ENCODE measurements around the gene TCEA3.

Gene TCEA3

DNA sequence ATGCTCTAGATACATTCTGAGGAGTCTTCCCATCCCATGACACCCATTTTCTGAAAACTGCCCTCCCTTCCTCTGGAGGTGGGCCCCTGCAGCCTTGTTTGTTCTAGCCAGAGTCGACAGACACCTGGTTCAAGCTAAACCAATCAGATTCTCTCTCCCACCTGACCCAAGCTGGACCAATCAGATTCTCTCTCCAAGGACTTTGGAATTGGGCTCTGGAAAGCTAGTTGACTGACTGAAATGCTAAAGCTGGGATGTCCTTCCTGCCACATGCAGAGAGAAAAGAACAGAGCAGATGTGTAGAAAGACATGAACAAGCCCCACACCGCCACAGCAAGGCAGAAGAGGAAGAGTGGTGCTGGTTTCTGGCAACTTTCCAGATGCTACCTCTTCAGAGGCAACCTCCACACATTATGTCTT, 34.8 kb upstream of the TCEA3 start:
- TF ChIP-seq JUND (IDR thresholded peaks at IDR 0.05; ENCODE audit: low read depth) = no peak
- in situ Hi-C loops (cut with HindIII; ENCODE audit: low pct_unique_long_range_greater_than_20kb, low sequenced_read_pairs) = no loop called here
- peak in 1 of 2 experiments; percentile 29 for DNase-seq (ENCODE audit: low read depth in 1 of 2, low spot score in 1 of 2)

DNA sequence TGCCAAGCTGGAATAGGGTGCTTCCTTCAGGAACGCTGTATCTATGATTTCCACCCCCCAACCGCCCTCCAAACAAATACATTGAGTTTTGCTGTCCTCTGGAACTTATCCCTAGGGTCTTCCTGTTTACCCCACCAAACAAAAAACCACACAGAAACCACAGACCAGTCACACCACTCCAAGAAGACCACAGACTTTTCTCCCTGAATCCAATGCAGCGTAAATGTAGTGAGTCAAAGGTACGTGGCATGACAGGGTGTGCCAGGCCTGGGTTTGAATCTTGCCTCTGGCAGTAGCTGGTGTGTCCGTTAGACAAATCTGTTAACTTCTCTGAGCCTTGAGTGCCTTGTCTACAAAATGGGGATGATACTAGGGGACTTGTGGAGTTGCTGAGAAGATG, 31.7 kb upstream of the TCEA3 start:
- DNase-seq (ENCODE audit: low read depth in 1 of 2, low spot score in 1 of 2) = no peak
- TF ChIP-seq JUND (IDR thresholded peaks at IDR 0.05; ENCODE audit: low read depth) = no peak
- in situ Hi-C loops (cut with HindIII; ENCODE audit: low pct_unique_long_range_greater_than_20kb, low sequenced_read_pairs) = no loop called here

DNA sequence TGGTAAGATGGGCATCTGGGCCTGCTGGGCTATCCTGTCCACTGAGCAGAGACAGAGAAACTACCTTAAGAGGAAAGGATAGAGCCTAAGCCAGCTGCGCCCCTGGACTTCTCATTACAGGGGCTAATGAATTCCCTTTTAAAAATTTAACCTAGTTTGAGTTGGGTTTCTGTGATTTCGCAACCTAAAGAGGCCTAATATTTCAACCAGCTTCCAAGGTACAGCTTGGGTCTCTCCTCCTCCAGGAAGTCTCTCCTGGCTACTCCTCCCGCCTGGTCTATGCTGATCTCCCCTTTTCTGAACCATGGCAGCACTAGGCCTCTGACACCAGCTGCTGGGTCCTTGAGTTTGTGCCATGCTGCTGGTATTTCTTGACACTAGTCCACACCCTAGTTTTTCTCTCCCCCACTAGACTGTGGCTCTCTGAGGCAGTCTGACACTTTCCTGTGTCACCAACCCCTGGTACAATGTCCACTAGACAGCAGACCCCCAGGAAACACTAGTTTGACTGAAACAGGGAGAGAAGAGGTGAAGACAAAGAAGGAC, 29.0 kb upstream of the TCEA3 start:
- no peak for TF ChIP-seq JUND (IDR thresholded peaks at IDR 0.05; ENCODE audit: low read depth)
- in situ Hi-C loops (cut with HindIII; ENCODE audit: low pct_unique_long_range_greater_than_20kb, low sequenced_read_pairs) = no loop called here
- no peak for DNase-seq (ENCODE audit: low read depth in 1 of 2, low spot score in 1 of 2)

DNA sequence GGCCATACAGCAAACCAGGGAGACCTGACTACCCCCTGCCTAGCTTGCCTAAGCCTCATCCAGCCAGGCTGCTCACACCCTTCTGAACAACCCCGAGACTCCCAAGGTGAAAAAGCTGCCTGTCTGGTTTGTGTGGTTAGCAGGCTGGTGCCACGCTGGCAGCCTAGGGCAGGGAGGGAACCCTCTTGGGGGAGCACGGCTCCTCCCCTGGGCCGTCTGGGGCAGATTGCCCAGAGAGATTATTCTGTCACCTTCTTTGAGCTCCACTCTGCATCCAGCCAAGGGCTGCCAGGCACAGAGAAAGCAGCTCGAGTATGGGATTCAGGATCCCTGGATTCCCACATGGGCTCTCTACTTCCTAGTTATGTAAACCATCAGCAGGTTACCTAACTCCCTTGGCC, 27.5 kb upstream of the TCEA3 start:
- peak; percentile 73; the same call in 1 of the 2 replicates for TF ChIP-seq JUND (IDR thresholded peaks at IDR 0.05; ENCODE audit: low read depth)
- DNase-seq (ENCODE audit: low read depth in 1 of 2, low spot score in 1 of 2) = peak; percentile 54 to 99

DNA sequence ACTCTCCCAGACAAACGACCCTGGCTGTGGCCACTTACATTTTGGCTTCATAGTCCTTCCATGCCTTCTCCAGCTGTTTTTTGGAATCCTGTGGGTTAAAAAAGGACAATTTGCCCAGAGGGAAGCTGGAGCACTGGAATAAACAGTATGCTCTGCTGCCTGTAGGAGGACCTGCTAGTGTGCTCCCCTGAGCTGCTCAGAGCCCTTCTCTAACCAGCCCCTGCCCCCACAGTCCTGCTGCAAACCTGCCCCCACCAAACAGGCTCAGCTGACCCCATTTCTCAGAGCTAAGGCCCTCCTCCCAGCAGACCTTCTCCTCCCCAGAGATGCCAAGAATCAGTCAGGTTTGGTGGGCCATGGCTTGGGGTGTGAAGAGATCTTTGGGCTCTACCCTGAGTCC, 26.9 kb upstream of the TCEA3 start:
- in situ Hi-C loops (cut with HindIII; ENCODE audit: low pct_unique_long_range_greater_than_20kb, low sequenced_read_pairs) = no loop called here
- TF ChIP-seq JUND (IDR thresholded peaks at IDR 0.05; ENCODE audit: low read depth) = no peak
- peak in 1 of 2 experiments; percentile 45 for DNase-seq (ENCODE audit: low read depth in 1 of 2, low spot score in 1 of 2)

More for the DNA sequence above, 27.5 kb upstream of the TCEA3 start:
- in situ Hi-C loops (cut with HindIII; ENCODE audit: low pct_unique_long_range_greater_than_20kb, low sequenced_read_pairs) = no loop called here

DNA sequence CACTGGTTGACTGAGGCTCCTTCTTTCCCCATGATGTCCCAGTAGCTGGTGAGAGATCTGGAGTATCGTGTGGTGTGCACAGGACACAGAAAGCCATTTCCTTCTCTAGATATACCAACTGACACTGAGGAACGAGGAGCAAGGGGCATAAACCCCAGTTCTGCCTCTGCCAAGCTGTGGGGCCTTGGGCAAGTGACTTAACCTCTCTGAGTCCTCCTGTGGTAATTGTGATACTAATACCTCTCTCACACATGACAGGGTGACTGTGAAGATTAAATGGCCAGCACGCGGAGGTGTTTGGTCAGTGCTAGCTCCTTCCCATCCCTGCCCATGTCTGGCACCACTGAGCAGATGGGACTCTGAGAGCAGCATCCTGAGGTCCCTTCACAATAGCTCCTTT, 26.3 kb upstream of the TCEA3 start:
- no peak for DNase-seq (ENCODE audit: low read depth in 1 of 2, low spot score in 1 of 2)
- TF ChIP-seq JUND (IDR thresholded peaks at IDR 0.05; ENCODE audit: low read depth) = no peak
- in situ Hi-C loops (cut with HindIII; ENCODE audit: low pct_unique_long_range_greater_than_20kb, low sequenced_read_pairs) = no loop called here

DNA sequence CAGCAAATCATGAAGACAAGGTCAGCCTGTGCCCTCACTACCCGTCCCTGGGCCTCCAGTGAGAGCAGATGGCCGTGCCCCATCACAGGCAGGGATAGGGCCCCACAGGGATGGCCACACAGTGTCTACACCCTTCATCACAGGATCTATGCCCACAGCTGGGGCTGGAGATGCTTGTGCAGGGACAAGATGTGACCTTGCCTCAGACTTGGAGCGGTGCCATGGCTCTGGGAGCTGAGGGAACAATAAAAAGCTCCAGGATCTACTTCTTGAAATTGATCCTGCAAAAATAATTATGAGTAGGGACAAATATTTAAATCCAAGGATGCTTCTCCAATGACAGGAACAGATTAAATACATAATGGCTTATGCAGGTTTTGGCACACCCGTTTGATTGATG, 25.4 kb upstream of the TCEA3 start:
- DNase-seq (ENCODE audit: low read depth in 1 of 2, low spot score in 1 of 2) = peak in 1 of 2 experiments; percentile 23
- in situ Hi-C loops (cut with HindIII; ENCODE audit: low pct_unique_long_range_greater_than_20kb, low sequenced_read_pairs) = no loop called here
- TF ChIP-seq JUND (IDR thresholded peaks at IDR 0.05; ENCODE audit: low read depth) = no peak

DNA sequence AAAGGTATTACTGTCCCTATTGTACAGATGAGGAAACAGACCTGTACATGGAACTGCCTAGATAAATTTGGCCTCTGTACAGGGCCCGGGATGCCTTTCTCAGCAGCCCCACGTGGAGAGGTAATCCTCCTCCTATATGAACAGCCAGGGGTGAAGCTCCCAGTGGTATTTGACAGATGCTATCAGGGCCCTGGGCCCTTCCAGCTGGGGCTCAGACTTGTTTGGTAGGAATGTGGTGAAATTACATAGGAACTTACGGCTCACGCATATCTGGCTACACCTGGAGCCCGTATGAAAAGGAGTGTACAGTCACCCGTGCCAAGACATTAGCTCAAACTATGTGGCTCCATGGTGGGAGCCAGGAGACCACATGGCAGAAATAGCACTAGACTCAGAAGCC, 24.8 kb upstream of the TCEA3 start:
- DNase-seq (ENCODE audit: low read depth in 1 of 2, low spot score in 1 of 2) = peak in 1 of 2 experiments; percentile 91
- no peak for TF ChIP-seq JUND (IDR thresholded peaks at IDR 0.05; ENCODE audit: low read depth)
- in situ Hi-C loops (cut with HindIII; ENCODE audit: low pct_unique_long_range_greater_than_20kb, low sequenced_read_pairs) = no loop called here

DNA sequence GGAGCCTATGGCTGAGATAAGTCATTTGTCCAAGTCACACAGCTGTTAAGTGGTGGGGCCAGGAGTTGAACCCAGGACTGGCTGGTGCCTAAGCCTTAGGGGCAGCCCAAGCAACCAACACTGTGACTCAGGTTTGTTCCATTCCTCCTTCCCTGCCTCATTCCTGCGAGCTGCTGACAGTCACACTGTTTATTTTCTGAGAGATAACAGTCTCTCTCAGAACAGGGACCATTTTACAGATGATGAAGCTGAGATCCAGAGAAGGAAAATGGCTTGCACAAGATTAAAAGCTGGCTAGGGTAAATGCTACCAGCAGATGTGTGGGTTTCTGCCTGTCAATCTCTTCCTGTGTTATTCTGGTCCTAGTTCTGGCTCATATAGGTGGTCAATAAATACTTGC, 24.3 kb upstream of the TCEA3 start:
- DNase-seq (ENCODE audit: low read depth in 1 of 2, low spot score in 1 of 2) = peak in 1 of 2 experiments; percentile 18
- TF ChIP-seq JUND (IDR thresholded peaks at IDR 0.05; ENCODE audit: low read depth) = no peak
- in situ Hi-C loops (cut with HindIII; ENCODE audit: low pct_unique_long_range_greater_than_20kb, low sequenced_read_pairs) = no loop called here

DNA sequence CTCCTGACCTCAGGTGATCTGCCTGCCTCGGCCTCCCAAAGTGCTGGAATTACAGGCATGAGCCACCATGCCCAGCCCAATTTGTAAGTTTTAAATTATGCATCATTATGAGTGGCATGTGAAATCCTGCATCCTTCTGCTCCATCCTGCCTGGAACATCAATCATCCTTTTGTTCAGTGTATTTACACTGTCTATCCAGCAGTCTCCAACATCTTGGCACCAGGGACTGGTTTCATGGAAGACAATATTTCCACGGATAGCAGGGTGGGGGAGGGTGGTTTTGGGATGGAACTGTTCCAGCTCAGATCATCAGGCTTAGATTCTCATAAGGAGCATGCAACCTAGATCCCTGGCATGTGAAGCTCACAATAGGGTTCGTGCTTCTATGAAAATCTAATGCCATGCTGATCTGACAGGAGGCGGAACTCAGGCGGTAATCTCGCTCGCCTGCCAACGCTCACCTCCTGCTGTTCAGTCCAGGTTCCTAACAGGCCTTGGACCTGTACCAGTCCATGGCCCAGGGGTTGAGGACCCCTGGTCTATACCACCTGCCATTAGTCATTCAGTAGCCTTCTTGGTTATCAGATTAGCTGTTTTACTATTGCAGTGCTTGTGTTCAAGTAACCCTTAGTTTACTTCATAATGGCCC, 22.2 kb upstream of the TCEA3 start:
- no peak for DNase-seq (ENCODE audit: low read depth in 1 of 2, low spot score in 1 of 2)
- in situ Hi-C loops (cut with HindIII; ENCODE audit: low pct_unique_long_range_greater_than_20kb, low sequenced_read_pairs) = no loop called here
- TF ChIP-seq JUND (IDR thresholded peaks at IDR 0.05; ENCODE audit: low read depth) = no peak

DNA sequence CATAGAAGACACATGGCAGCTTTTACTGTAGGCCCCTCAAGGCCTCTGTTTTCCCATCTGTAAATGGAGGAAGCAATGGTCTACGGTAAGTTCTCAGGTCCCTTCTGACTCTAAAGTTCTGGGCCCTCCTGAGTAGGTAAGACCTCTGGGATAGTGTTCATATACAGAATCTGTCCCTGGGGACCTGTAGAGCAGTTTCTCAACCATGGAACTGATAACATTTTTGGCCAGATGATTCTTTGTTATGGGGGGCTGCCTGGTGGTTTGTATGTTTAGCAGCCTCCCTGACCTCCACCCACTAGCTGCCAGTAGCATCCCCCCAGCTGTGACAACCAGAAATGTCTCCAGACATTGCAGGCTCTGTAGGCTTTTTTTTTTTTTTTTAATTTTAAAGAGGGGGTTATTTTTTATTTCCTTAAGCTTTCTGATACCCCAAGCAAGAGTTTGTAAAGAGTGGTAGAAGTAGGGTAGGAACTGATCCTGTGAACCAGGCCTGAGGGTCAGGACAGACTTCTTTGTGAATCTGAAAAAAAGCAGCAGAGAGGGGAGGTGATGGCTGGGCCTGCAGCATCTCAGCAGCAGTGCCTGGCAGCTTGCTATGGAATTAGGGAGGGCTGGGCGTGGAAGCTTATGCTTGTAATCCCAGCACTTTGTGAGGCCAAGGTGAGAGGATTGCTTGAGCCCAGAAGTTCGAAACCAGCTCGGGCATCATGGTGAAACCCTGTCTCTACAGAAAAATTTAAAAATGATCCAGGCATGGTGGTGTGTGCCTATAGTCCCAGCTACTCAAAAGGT, 20.2 kb upstream of the TCEA3 start:
- in situ Hi-C loops (cut with HindIII; ENCODE audit: low pct_unique_long_range_greater_than_20kb, low sequenced_read_pairs) = no loop called here
- DNase-seq (ENCODE audit: low read depth in 1 of 2, low spot score in 1 of 2) = no peak
- TF ChIP-seq JUND (IDR thresholded peaks at IDR 0.05; ENCODE audit: low read depth) = no peak

DNA sequence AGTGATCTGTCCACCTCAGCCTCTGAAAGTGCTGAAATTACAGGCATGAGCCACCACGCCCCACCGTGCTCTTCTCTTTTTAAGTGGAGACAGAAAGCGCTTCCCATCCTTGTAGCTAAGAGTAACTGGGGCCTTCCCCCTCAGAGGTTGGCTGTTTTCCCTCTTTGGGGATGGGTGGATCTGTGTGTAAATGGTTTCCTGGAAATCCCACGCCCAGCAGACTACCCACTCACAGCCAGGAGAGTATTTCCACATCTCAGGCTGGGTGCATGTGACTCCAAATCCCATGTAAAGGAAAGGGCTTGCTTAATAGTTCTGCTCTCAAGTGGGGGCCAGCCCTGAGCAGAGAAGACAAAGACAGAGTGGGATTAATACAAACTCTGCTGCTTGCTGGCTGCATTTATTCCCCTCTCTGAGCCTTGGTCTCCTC, 19.6 kb upstream of the TCEA3 start:
- TF ChIP-seq JUND (IDR thresholded peaks at IDR 0.05; ENCODE audit: low read depth) = no peak
- in situ Hi-C loops (cut with HindIII; ENCODE audit: low pct_unique_long_range_greater_than_20kb, low sequenced_read_pairs) = no loop called here
- DNase-seq (ENCODE audit: low read depth in 1 of 2, low spot score in 1 of 2) = no peak

DNA sequence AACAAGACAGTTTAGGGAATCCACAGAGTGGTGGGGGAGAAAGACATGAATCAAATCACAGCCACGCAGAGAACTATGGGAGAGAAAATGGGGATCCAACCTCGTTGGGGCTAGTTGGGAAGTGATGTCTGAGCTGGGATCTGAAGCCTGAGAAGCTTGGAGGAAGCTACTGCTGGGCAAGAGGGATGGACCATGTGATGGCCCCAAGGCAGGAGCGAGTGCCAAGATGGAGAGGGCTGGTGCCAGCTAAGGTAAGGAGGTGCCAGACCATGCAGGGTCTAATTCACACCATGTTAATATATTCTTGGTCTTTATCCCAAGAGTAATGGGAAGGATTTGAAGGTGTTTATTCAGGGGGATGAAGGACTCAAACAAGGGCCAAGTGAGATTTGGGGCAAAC, 18.2 kb upstream of the TCEA3 start:
- in situ Hi-C loops (cut with HindIII; ENCODE audit: low pct_unique_long_range_greater_than_20kb, low sequenced_read_pairs) = no loop called here
- peak; percentile 25 to 50 for DNase-seq (ENCODE audit: low read depth in 1 of 2, low spot score in 1 of 2)
- no peak for TF ChIP-seq JUND (IDR thresholded peaks at IDR 0.05; ENCODE audit: low read depth)

Data from T47D (cell line).